ENCODE results near the gene ZNF638. TPM values are rescaled to one million over a fixed set of nuclear protein-coding genes. Genes with fewer than 3 reads are reported as not detected.

ZNF638 gene
- total RNA-seq, 8 experiments from 2014 or later, result 110 to 227 (median 183) TPM

Other genes starting within 250 kb of the ZNF638 start
- 10 to 100 TPM; 11.6 to 35.1 (median 21.8) TPM for gene MCEE, start 201.6 kb upstream of the ZNF638 start, total RNA-seq
- gene MPHOSPH10, start 201.1 kb upstream of the ZNF638 start, total RNA-seq, result 10 to 100 TPM; 29.7 to 44.0 (median 36.4) TPM
- 10 to 100 TPM in 4 of 8 experiments, 1 to 10 TPM in 3, under 1 TPM in 1; 0.66 to 16.5 (median 10.3) TPM for gene PAIP2B, start 104.7 kb upstream of the ZNF638 start, total RNA-seq
- 10 to 100 TPM in 1 of 8 experiments, 1 to 10 TPM in 2, under 1 TPM in 5; 0.33 to 14.7 (median 0.83) TPM for gene DYSF, start 121.8 kb downstream of the ZNF638 start, total RNA-seq